Heart left ventricle (tissue), 16 donors: Measurements from ENCODE around the gene FRS2. TPM values are rescaled to one million over a fixed set of nuclear protein-coding genes. Genes with fewer than 3 reads are reported as not detected.
A peak's percentile ranks its signal among the peaks of the same experiment; 100 is the strongest.

Experiments
- ATAC-seq, 4 donors: fragments of 200-7000 bp; cut with Tn5 transposase; one replicate each; pipeline ENCODE4 v1.9.1; 2020 to 2022; ENCODE audit warnings: moderate library complexity in 4 of 4, mild to moderate bottlenecking in 3 of 4, moderate number of reproducible peaks in 1 of 4
- DNase-seq, 5 donors: peaks; one replicate each; pipeline ENCODE4 v3.0.0-alpha.2; 2020
- H3K27ac ChIP-seq, 12 donors: fragments of 200-600 bp; sonication (generic) in 4 of 12; one replicate each; pipeline versions ENCODE4 v1.5.0 to v1.8.0; 2016 to 2022; ENCODE audit warnings: mild to moderate bottlenecking in 2 of 12
- H3K27me3 ChIP-seq, 9 donors: fragments of 200-600 bp; sonication (generic) in 2 of 9; one replicate each; pipeline versions ENCODE4 v1.5.1 to v1.8.0; 2016 to 2022; ENCODE audit warnings: mild to moderate bottlenecking in 3 of 9
- H3K36me3 ChIP-seq, 9 donors: fragments of 200-600 bp; sonication (generic) in 2 of 9; one replicate each; pipeline versions ENCODE4 v1.5.0 to v1.8.0; 2018 to 2022; ENCODE audit warnings: mild to moderate bottlenecking in 2 of 9
- H3K4me1 ChIP-seq, 12 donors: fragments of 200-600 bp; sonication (generic) in 4 of 12; one replicate each; pipeline versions ENCODE4 v1.5.0 to v1.8.0; 2016 to 2022; ENCODE audit warnings: mild to moderate bottlenecking in 3 of 12
- H3K4me3 ChIP-seq, 12 donors: fragments of 200-600 bp; sonication (generic) in 4 of 12; one replicate each; pipeline versions ENCODE4 v1.5.0 to v1.8.0; 2017 to 2022; ENCODE audit warnings: mild to moderate bottlenecking in 9 of 12, moderate library complexity in 4 of 12
- H3K9me3 ChIP-seq, 12 donors: fragments of 200-600 bp; sonication (generic) in 4 of 12; one replicate each; pipeline versions ENCODE4 v1.5.0 to v1.8.0; 2016 to 2022; ENCODE audit warnings: mild to moderate bottlenecking in 1 of 12
- POLR2A ChIP-seq, 2 donors: fragments of 450-650 bp; IDR thresholded peaks; one replicate each; pipeline ENCODE4 v1.6.1; 2017; ENCODE audit warnings: antibody characterized with exemption in 2 of 2, mild to moderate bottlenecking in 2 of 2, moderate library complexity in 2 of 2
- WGBS, 4 donors: extraction: QIAGEN DNeasy Blood & Tissue Kit in 2 of 4; methylation state at CpG; one replicate each; pipeline versions ENCODE4 v1.1.5 to v1.1.7; 2013 to 2018; 5-methylcytosine and 5-hydroxymethylcytosine counted together
- intact Hi-C, 10 donors: fragments of 100-400 bp; cut with DNase I; formaldehyde crosslinking; loops; one replicate each; pipeline versions ENCODE4 v1.11.1 to v1.14.2; 2022
- polyA plus RNA-seq, 2 donors: library from polyadenylated mRNA; stranded (reverse); fragments of 200-250 nt; gene quantifications; one replicate each; pipeline ENCODE4 v1.2.3, GENCODE V29; 2013
- total RNA-seq, 9 donors: library from RNA; depleted of rRNA in 2 of 9; stranded (reverse); fragments of >200 nt in 2 of 9; fragmentation: NEBNext Ultra II Directional in 3 of 9; extraction: Animal tissue kit (Norgen Biotek cat#: 25700) in 3 of 9; gene quantifications; one replicate each; pipeline versions ENCODE4 v1.1.0 to v1.2.4, GENCODE V29; 2016 to 2023
- TF ChIP-seq, protein P1 (sequence below), 12 donors: fragments of 200-600 bp; sonication (generic) in 4 of 12; IDR thresholded peaks; one replicate each; pipeline versions ENCODE4 v1.5.0 to v1.8.0; 2018 to 2022; ENCODE audit warnings: antibody characterized with exemption in 12 of 12, mild to moderate bottlenecking in 5 of 12
- donor health status: ischemic (EF 13 %, LVEDD 7.1; RV severe dilation, severe dysfunction).
- donor health status: healthy with polysubstance abuse.
- donor health status: DM: no; HTN: yes; CAD: no.
- donor health status: DM: no; HTN: no; CAD: no.
- donor health status: ischemic (EF 25% LVEDD 6.9; RV normal size, moderate dysfunction).
- donor health status: ischemic (EF 25% LVEDD 5.7; RV mildly dilated, moderate dysfunction).
- donor health status: healthy.
- donor health status: DM: yes; HTN: yes; CAD: no.
- donor health status: ischemic (EF 35%, LVEDD 5.7; RV mildly dilated, moderate dysfunction).
- donor health status: nonischemic (EF 11% LVEDD 7.7; RV severe dilation, severe dysfunction).
- donor health status: DM: yes; HTN: yes; CAD: no.
- donor health status: PGD.
- donor health status: ischemic (EF 29% LVEDD 5.4; RV normal size, mild dysfunction).
- donor health status: nonischemic (EF 23%, LVEDD 6.1; RV moderate dilation, normal function).

Gene FRS2
- total and polyA plus RNA-seq, 11 donors, result 2.6 to 33.9 (median 20.3) TPM

GRCh38 chr12:69473262-69473661, 3.1 kb downstream of the FRS2 start:
- Histone ChIP-seq H3K27ac (no peak overlapping the region), H3K4me3 (no peak overlapping the region), H3K27me3 (no peaks in the 10 kb centered on the region), H3K36me3 (no peaks in the 10 kb centered on the region), H3K4me1 (peaks cover 0 to 64% (median 55%) of the 10 kb centered on the region in 12 donors), H3K9me3 (no peaks in the 10 kb centered on the region)
- 70 to 77% (median 74%) methylated on average over 2 of the region's 2 CpGs for WGBS, 4 donors
- no peak for TF ChIP-seq POLR2A (IDR thresholded peaks at IDR 0.05)
- TF ChIP-seq, protein P1, sequence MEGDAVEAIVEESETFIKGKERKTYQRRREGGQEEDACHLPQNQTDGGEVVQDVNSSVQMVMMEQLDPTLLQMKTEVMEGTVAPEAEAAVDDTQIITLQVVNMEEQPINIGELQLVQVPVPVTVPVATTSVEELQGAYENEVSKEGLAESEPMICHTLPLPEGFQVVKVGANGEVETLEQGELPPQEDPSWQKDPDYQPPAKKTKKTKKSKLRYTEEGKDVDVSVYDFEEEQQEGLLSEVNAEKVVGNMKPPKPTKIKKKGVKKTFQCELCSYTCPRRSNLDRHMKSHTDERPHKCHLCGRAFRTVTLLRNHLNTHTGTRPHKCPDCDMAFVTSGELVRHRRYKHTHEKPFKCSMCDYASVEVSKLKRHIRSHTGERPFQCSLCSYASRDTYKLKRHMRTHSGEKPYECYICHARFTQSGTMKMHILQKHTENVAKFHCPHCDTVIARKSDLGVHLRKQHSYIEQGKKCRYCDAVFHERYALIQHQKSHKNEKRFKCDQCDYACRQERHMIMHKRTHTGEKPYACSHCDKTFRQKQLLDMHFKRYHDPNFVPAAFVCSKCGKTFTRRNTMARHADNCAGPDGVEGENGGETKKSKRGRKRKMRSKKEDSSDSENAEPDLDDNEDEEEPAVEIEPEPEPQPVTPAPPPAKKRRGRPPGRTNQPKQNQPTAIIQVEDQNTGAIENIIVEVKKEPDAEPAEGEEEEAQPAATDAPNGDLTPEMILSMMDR (IDR thresholded peaks at IDR 0.05), result no peak
- no peak for ATAC-seq
- no peak for DNase-seq
- intact Hi-C loops, result loop anchor here in 9 of 10 donors (5.0 to 10.0 kb wide), 6 partner anchors 34 to 116 kb away; partner anchors contain the start of genes CCT2 (in 1 of the 9) and YEATS4 (in 1 of the 9)

DNA sequence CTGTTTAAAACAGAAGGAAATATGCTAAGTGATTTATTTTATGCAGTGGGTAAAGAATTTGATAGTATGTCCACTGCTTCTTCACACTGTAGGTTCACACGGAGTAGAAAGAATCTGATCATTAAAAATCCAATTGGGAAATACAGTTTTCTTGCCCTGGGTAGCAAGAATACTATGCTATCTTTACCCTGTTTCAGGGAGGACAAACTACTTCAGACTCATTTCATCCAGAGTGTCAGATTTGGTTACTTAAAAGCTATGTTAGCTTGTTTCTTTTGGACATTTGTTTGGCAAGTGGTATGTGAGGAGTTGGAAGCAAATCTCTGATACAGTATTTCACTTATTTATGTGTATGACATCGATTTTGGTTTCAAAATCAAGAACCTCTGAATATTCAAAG, 4.3 kb downstream of the FRS2 start:
- peak overlapping the region in 1 of 12 donors; percentile 8 for H3K4me3 ChIP-seq
- peak overlapping the region in 4 of 12 donors; percentile 6 to 72 (median 18) for H3K27ac ChIP-seq
- TF ChIP-seq POLR2A (IDR thresholded peaks at IDR 0.05), result no peak
- TF ChIP-seq, protein P1 (IDR thresholded peaks at IDR 0.05), result no peak
- H3K9me3 ChIP-seq, result no peaks in the 10 kb centered on the region
- intact Hi-C loops, result loop anchor here in 9 of 10 donors (5.0 to 10.0 kb wide), 6 partner anchors 33 to 117 kb away; partner anchors contain the start of genes CCT2 (in 1 of the 9) and YEATS4 (in 1 of the 9)
- H3K36me3 ChIP-seq, result no peaks in the 10 kb centered on the region
- DNase-seq (no peak), ATAC-seq (no peak)
- peaks cover 0 to 68% (median 55%) of the 10 kb centered on the region in 12 donors for H3K4me1 ChIP-seq
- no peaks in the 10 kb centered on the region for H3K27me3 ChIP-seq
- WGBS, 4 donors, result 39 to 56% (median 42%) methylated on average over 2 of the region's 2 CpGs

- Histone ChIP-seq H3K27me3 (no peaks in the 10 kb centered on the region), H3K9me3 (no peaks in the 10 kb centered on the region), H3K27ac (peak overlapping the region; percentile 15 to 72 (median 60)), H3K4me1 (peaks cover 0 to 67% (median 55%) of the 10 kb centered on the region in 12 donors), H3K36me3 (no peaks in the 10 kb centered on the region), H3K4me3 (peak overlapping the region in 7 of 12 donors; percentile 1 to 31 (median 11))
- peak in 1 of 5 donors; percentile 29 for DNase-seq
- WGBS, 4 donors, result 35 to 46% (median 40%) methylated on average over 7 of the region's 7 CpGs
- TF ChIP-seq POLR2A (IDR thresholded peaks at IDR 0.05), result no peak
- TF ChIP-seq, protein P1 (IDR thresholded peaks at IDR 0.05), result no peak
- intact Hi-C loops, result loop anchor here in 1 of 10 donors (10.0 kb wide), 1 partner anchor 59 kb away; no protein-coding TSS in a partner anchor
- ATAC-seq, result peak in 3 of 4 donors; percentile 52 to 59 (median 52)
Measured at GRCh38 chr12:69475237-69475975, 5.2 kb downstream of the FRS2 start.
